ENCODE measurements around the gene SNTA1.
"Not testable (repeated sequence)": the region's sequence is repeated elsewhere in the genome, so short reads cannot be mapped to it uniquely, and the experiment has no call there.

The SNTA1 gene

DNA sequence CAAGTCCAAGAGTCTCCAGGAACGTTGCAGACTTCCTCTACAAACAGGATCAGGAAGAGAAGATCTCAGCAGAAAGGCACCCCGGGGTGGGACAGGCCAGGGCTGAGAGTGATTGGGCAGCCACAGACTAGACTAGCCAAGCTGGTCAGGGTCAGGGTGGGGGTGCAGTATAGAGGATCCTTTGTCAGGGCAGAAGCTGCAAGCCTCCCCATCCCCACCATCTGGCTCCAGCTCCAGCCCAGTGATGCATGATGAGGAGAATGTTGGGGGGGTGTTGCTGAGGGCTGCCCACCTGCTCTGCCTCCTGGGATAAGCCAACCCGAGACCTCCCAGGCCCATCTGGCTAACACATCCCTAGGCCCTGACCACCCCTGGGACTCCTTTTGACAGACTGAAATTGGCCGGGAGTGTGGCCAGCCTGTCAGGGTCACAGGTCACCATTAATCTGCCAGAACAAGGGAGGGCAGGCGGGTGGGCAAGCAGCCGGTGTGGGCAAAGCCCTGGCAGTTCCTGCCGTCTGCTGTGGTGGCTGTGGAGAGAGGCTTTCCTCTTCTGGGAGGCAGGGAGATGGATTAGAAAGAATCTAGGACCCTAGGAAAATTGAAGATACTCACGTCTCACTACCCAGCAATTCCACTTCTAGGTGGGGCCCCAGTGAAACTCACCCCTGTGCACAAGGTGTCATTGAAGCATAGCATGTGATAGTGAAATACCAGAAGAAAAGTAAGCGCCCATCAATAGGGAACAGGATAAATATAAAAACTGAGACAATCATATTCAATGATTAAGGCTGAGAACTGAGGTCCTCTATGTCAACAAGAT is 22.1 kb upstream of the SNTA1 start:
- no peak for DNase-seq (ENCODE audit: low read depth)

DNA sequence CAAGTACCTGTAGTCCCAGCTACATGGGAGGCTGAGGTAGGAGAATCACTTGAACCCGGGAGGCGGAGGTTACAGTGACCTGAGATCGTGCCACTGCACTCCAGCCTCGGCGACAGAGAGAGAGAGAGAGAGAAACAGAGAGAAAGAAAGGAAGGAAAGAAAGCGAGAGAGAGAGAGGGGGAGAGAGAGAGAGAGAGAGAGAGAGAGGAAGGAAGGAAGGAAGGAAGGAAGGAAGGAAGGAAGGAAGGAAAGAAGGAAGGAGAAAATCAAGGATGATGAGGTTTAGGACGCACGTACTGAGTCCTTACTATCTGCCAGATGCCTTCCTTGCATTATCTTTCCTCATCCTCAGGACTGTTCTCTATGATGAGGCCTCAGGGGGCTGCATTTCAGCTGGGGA is 21.2 kb upstream of the SNTA1 start:
- not testable (repeated sequence) for DNase-seq (ENCODE audit: low read depth)

DNA sequence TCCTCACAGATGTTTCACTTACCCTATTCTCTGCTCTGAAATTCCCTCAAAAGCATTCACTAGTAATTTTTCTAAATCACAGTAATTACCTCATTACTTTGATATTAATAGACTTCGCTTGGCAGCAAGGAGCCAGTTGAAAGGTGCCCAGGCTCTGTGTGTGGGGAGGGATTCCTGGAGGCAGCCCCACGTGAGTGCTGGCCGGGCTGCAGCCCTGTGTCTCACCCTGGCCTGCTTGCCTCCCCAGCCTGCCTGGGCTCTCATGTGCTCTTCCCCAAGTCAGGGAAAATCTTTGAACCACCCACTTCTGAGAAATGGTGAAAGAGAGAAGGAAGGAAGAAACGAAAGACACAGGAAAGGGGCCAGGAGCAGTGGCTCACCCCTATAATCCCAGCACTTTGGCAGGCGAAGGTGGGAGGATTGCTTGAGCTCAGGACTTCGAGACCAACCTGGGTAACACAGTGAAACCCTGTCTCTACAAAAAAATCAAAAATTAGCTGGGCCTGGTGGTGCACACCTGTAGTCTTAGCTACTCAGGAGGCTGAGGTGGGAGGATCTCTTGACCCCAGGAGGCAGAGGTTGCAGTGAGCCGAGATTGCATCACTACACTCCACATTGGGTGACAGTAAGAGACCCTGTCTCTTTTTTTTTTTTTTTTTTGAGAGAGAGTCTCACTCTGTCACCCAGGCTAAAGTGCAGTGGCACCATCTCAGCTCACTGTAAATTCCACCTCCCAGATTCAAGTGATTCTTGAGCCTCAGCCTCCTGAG is 20.0 kb upstream of the SNTA1 start:
- DNase-seq (ENCODE audit: low read depth), result no peak

DNA sequence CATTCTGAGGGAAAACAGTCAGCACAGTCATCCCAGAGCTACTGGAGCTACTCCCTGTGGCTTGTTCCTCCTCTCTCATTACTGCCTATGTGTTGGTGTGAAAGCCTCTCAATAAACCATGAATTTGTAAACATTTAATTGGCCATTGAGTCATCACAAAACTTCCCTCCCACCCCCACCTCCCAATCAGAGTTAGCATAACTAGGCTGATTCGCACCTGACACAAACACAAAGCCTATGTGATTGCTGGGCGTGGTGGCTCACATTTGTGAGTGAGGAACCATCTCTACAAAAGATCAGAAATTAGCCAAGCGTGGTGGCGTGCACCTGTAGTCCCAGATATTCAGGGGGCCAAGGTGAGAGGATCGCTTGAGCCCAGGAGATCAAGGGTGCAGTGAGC is 17.1 kb upstream of the SNTA1 start:
- DNase-seq (ENCODE audit: low read depth), result no peak

DNA sequence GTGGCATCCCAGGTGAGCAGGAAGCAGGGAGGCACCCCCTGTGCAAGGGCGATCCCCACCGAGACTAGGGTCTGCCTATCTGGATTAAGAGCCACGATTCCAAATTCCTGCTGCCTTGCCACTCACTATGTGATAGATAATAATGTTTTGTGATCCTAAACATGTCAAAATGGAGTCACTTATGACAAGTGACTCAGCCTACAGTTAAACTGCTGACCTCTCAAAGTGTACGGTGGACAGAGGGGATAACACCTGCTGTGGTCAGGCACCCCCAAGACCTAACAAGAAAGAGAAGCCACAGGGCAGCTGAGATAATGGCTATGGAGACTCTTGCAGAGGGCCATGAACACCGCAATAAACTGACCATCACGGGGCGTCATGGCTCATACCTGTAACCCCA is 16.0 kb upstream of the SNTA1 start:
- DNase-seq (ENCODE audit: low read depth), result no peak

DNA sequence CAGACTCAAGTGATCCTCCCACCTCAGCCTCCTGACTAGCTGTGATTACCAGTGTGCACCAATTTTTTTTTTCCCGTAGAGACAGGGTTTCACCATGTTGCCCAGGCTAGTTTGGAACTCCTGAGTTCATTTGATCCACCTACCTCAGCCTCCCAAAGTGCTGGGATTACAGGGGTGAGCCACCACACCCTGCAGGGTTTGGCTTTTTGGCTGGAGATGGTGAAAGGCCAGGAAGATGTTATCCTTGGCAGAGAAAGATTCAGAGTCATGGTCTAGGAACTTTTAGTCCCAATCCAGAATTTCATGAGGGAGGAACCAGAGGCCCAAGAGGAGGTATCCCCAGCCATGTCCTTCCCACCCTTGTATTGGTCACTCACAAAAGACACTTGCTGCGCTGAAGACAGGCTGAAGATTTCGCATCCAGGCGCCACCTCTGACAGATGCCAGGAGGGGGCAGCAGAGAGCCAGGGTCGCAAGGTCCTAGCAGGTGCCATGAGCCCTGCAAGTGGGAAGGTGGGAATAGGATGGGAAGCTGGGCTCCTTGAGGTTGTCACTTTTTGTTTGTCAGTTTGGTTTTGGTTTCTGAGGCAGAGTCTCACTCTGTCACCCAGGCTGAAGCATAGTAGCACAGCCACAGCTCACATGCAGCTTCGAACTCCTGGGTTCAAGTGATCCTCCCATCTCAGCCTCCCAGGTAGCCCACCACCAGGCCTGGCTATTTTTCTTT is 13.5 kb upstream of the SNTA1 start:
- peak; percentile 54 for DNase-seq (ENCODE audit: low read depth)

DNA sequence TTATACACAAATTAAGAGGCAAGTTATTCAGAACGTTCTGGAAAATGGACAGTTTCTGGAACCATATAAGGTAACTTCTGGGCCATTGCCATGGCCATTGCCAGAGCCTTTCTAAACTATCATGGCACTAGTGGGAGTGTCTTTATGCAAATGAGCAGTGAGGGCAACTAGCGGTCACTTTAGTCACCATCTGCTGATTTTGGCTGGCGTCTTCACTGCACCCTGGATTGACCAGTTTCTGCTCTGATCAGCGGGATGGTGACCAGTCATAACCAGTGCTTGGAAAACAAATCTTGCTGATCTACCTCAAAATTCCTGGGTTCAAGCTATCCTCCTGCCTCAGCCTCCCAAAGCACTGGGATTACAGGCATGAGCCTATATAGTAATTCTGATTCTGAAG is 7.3 kb upstream of the SNTA1 start:
- no peak for DNase-seq (ENCODE audit: low read depth)

DNA sequence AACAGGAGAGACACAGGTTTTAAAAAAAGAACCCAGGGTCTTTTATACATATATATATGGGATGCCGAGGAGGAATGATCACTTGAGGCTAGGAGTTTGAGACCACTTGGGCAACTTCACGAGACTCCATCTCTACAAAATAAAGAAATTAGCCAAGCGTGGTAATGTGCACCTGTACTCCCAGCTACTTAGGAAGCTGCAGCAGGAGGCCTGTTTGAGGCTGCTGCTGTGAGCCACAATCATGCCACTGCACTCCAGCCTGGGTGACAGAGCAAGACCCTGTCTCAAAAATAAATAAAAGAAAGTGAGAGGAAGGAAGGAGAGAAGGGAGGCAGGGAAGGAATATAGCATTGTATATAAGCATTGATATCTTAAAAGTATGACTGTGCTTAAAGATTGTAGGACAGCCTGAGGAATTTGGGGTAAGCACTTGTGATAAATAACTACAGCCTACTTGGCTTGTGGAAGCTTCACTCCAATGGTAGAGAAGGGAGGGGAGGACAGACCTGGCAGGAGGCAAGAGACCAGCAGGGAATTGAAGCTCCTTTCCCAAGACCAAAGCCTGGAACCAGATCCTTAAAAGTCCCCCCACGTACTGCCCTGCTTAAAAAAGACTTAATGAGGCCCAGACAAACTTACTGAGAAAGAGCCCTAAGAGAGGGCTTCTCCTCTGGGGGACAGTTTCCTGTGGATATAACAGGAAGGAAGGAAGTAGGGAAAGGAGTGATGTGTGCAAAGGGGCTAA is 2.5 kb upstream of the SNTA1 start:
- no peak for DNase-seq (ENCODE audit: low read depth)

DNA sequence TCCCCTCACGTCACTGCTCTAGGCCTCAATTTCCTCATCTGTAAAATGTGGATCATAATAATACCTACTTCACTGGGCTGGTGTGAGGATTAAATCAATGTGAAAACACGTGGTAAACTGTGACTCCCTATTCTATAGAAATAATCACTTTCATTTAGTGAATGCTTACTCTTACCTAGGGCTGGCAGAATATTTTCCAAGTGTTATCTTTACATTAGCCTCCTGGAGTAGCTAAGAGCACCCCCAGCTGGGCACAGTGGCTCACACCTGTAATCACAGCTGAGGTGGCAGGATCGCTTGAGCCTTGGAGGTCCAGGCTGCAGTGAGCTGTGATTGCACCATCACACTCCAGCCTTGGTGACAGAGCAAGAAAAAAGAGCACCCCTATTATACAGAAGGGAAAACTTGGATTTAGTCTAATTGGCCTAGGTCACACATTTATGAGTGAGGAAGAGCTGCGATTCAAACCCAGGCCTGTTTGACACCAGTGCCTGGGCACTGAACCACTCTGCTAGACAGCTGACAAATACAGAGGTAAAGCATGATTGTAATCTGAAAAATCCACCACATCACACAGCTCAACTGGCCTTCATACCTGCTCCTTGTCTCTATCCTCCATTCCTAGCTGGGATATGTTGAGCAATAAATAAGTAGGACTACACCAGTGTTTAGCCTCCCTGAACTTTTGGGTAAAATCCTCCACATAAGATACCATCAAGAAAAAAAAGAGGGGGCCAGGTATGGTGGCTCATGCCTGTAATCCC is 1.4 kb upstream of the SNTA1 start:
- DNase-seq (ENCODE audit: low read depth), result no peak

DNA sequence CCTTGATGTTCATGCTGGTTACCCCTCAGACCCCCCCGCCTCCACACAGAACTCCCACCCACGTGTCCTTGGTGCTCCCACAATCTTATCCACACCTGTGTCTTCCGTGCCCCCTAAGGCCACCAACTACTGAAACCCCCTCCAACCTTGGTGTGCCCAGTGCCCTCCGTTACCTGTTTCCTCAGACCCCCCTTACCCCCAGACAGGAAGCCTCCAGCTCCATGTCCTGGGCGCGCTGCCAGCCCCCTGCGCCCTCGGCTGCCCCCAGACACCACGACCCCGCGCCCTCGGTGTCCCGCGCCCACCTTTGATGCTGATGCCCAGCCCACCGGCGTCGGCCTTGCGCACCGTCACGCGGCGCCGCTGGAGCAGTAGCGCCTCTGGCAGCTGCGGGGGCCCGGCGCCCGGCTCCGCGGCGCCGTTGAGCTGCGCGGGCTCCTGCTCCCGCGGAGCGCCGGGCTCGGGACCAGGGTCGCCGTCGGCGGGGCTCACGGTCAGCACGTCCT is 504 bp downstream of the SNTA1 start:
- DNase-seq (ENCODE audit: low read depth), result no peak

DNA sequence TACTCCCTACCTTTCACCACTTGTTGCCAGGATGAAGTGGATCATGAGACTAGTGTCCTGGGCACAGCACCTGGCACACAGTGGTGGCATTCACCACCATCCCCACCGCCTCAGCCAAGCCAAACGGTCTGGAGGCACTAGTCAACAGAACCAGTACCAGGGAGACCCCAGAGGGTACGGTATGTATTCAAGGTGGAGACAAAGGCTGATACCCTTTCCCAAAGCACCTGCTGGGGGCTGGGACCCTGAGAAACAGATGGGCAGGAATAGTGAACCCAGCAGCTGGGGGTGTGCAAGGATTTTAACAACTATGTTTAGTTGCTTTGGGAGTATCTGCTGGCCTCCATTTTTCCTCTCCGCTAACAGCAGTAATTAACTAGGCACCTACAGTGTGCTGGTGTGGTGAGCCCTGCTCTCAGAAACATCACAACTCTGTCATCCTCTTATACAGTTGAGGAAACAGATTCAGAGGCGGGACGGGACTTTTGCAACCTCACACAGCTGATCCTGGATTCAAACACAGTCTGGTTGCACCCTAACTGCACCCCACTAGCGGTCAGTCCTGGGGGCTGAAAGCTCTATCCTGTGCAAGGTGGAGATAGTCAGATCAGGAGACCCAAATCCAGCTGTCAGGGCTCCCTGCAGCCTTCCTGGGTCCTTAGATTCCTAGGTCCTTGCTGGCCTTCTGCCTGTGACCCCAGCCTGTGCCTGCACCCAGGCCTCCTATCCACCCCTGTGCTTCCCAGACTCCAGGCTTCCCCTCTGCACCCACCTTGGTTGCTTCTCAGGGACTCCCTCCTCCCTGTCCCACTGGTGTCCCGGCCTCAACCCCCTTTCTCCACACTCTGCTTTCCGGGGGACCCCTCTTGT is 1.2 kb downstream of the SNTA1 start:
- no peak for DNase-seq (ENCODE audit: low read depth)

DNA sequence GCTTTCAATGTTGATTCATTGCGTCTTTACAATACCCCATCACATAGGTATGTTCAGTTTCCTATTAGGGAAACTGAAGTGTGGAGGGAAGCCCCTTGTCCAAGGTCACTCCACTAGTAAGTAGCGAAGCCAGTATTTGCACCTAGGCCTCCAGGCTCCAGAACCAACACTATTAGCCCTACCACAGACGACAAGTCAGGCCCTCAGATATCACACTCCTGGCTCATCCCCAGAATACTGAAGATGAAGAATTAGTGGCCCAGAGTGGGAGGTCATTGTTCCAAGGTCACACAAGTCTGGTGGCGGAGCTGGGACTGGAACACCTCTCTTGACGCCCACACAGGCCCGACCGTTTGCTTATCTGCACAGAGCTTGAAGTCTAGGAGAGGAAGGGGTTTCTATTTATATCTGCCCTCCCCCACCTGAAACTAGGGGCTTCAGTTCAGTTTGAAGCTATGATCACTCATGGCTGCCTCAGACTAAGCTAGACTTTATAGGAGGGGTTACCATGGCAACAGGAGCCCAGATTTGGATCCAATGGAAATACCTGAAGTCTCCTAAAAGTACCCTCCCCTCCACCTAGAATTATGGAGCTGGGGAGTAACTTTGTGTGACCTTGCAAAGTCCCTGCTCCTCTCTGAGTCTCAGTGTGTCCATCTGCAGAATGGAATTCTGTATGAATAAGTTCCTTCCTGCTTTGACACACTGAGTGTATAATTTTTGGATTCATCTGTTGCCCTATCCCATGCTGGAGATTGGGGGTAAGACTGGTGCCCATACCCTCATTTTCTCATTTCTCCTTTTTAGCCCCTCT is 2.2 kb downstream of the SNTA1 start:
- no peak for DNase-seq (ENCODE audit: low read depth)

DNA sequence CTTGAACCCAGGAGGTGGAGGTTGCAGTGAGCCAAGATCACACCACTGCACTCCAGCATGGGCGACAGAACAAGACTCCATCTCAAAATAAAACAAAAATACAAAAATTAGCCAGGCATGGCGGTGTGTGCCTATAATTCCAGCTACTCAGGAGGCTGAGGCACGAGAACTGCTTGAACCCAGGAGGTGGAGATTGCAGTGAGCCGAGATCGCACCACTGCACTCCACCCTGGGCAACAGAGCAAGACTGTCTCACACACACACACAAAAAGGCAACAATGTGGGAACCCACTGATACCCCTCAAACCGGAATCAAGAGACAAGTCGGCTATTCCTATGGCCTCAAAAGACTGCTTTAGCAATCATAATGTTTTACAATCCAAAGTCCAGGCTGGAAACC is 3.0 kb downstream of the SNTA1 start:
- DNase-seq (ENCODE audit: low read depth), result not testable (repeated sequence)

DNA sequence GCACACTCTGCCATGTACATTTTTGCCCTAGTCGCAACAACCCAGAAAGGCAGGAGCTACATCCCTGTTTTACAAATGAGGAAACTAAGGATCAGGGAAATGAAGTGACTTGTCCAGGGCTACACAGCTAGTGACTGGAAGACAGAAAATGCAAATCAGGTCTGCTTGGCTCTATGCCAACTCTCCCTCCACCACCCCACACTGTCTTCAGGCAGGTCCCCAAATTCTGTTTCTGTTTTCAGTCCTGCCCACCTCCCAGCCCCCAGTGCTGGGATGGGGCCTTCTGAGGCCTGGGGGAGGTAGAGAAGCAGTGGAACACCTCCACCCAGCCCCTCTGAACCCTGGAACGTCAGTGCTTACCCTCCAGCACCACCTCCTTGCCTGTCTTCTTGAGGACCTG is 5.1 kb downstream of the SNTA1 start:
- DNase-seq (ENCODE audit: low read depth), result no peak

DNA sequence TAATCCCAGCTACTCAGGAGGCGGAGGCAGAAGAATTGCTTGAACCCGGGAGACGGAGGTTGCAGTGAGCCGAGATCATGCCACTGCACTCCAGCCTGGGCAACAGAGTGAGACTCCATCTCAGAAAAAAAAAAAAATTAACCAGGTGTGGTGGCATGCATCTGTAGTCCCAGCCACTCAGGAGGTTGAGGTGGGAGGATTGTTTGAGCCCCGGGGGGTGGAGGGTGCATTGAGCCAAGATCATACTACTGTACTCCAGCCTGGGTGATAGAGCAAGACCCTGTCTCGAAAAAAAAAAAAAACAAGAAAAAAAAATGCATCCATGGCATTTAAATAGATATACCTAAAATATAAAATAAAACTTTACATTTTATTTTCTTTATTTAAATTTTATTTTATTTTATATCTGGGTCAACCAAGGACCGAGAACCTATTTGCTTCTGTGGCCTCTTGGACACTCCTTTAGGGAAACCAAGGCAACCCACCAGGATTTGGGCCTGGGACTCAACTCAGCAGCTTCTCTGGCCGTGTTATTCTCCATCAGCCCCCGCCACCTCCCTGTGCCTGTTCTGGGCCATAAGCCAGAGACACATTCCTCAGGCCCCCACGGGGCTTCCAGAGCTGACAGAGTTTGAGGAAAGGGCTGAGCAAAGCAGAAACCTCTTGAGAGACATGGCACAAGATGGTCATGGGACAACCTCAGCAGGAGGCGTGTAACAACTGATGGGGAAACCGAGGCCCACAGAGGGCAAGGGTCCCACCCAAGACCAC is 6.2 kb downstream of the SNTA1 start:
- DNase-seq (ENCODE audit: low read depth), result no peak

DNA sequence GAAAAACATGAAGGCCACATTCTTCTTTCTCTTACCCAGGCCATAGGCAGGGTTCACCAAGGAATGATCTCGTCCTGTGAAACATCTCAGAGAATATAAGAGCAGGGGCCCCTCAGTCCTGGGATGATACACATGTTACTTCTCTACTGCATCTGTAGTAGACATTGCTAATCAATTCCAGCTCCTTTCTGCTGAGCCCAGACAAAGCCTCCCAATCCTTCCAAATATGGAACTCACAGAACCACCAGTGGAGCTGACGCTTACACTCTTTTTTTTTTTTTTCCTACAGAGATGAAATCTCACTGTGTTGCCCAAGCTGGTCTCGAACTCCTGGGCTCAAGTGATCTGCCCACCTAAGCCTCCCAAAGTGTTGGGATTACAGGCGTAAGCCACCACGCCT is 9.1 kb downstream of the SNTA1 start:
- no peak for DNase-seq (ENCODE audit: low read depth)

DNA sequence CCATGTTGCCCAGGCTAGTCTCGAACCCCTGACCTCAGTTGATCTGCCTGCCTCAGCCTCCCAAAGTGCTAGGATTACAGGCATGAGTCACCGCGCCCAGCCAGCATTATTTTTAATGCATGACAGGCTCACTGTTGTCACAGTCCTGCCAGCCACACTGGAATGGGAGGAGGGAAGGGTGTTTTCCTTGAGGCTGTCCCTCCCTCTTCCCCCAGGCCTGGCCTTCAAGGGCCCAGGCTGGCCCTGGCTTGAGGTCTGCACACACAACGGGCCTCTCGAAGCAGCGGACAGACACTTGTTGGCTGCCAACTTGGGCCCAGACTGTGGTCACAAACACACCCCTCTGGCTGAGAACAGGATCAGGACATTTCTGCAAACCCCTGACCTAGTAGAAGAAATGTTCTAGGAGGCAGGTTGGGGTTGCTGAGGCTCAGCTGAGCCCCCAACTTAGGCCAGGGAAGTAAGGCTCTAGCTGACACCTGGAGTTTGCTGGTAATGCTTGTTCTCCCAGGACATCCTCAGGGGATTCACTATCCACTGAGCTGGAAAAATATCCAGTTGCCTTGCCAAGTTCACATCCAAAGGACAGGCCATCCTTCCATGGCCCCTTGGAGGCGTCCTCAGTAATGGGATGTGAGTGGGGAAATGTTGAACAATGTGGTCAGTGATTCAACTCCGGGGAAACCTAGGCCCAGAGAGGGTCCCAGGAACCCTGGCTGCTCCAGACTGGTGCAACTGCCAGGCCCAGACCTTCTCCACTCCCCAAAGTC is 9.9 kb downstream of the SNTA1 start:
- DNase-seq (ENCODE audit: low read depth), result no peak

Data from stimulated activated CD8-positive, alpha-beta memory T cell treated with anti-CD3 and anti-CD28 coated beads, Interleukin-12 subunit alpha, Interleukin-12 subunit beta, amount 100 ng/mL, for 4 hours (primary cell).